ENCODE data around the gene KCTD16. TPM values are rescaled to one million over a fixed set of nuclear protein-coding genes. Genes with fewer than 3 reads are reported as not detected.

Gene KCTD16
- total RNA-seq, 4 donors from 2014 or later = 0.12 to 2.4 (median 0.26) TPM; not detected in 1

DNA sequence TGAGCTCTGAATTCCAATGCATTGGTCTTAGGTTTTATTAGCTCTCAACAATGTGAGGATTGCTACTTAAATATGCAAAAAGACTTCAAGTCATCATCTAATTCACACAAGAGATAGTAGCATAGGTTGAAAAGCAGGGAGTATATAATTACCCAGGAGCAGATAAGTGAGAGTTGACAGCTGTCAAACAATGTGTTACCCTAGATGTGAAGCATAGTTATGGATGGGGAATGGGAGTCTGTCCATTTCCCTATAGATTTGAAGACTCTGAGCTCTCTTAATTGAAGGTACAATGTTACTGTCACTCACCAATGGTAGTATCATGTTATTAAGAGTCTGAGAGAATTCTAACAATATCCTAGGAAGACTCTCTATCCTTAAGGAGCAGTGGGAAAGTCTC is 160.7 kb downstream of the KCTD16 start:
- no peaks in the 10 kb centered on the region for H3K4me1 ChIP-seq
- no peaks in the 10 kb centered on the region for H3K36me3 ChIP-seq
- intact Hi-C loops (cut with DNase I; ENCODE audit: low total_unique reads) = no loop called here
- no peaks in the 10 kb centered on the region for H3K27me3 ChIP-seq
- no peaks in the 10 kb centered on the region for H3K9me3 ChIP-seq
- H3K27ac ChIP-seq = no peak overlapping the region
- DNase-seq = no peak
- H3K4me3 ChIP-seq = no peak overlapping the region
- TF ChIP-seq POLR2A (IDR thresholded peaks at IDR 0.05) = no peak
- TF ChIP-seq, protein P1, sequence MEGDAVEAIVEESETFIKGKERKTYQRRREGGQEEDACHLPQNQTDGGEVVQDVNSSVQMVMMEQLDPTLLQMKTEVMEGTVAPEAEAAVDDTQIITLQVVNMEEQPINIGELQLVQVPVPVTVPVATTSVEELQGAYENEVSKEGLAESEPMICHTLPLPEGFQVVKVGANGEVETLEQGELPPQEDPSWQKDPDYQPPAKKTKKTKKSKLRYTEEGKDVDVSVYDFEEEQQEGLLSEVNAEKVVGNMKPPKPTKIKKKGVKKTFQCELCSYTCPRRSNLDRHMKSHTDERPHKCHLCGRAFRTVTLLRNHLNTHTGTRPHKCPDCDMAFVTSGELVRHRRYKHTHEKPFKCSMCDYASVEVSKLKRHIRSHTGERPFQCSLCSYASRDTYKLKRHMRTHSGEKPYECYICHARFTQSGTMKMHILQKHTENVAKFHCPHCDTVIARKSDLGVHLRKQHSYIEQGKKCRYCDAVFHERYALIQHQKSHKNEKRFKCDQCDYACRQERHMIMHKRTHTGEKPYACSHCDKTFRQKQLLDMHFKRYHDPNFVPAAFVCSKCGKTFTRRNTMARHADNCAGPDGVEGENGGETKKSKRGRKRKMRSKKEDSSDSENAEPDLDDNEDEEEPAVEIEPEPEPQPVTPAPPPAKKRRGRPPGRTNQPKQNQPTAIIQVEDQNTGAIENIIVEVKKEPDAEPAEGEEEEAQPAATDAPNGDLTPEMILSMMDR (IDR thresholded peaks at IDR 0.05) = no peak

- no peak overlapping the region for H3K4me3 ChIP-seq
- no peaks in the 10 kb centered on the region for H3K27me3 ChIP-seq
- H3K4me1 ChIP-seq = no peaks in the 10 kb centered on the region
- no peaks in the 10 kb centered on the region for H3K36me3 ChIP-seq
- intact Hi-C loops (cut with DNase I; ENCODE audit: low total_unique reads) = no loop called here
- H3K9me3 ChIP-seq = no peaks in the 10 kb centered on the region
- H3K27ac ChIP-seq = no peak overlapping the region
- DNase-seq = no peak
- no peak for TF ChIP-seq POLR2A (IDR thresholded peaks at IDR 0.05)
- TF ChIP-seq, protein P1 (IDR thresholded peaks at IDR 0.05) = no peak
Observed at GRCh38 chr5:144332265-144332664, 161.6 kb downstream of the KCTD16 start.

DNA sequence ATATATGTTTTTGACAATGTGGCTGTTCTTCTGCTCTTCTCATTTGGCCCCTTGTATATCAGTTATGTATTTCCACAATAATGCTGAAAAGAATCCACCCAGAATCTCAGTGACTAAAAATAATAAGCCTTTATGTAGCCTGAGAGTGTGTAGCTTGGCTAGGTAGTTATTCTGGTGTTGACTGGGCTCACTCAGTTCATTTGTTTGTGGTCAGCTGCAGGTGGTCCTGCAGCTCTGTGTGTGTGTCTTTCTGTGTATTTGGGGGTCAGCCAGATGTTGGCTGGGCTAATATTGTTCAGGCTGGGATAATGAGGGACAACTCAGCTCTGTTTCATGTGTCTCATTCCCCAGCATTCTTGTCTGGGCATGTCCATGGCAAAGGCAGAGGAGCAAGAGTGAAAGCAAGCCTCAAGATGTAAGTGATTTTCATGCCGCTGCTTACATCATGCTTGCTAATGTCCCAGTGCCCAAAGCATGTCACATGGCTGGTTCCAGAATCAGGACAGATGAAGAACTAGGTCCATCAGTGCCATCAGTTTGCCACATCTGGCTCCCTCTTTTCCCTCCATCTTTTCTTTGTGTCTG is 162.8 kb downstream of the KCTD16 start:
- TF ChIP-seq, protein P1 (IDR thresholded peaks at IDR 0.05) = no peak
- no peak for TF ChIP-seq POLR2A (IDR thresholded peaks at IDR 0.05)
- intact Hi-C loops (cut with DNase I; ENCODE audit: low total_unique reads) = no loop called here
- no peak for DNase-seq

DNA sequence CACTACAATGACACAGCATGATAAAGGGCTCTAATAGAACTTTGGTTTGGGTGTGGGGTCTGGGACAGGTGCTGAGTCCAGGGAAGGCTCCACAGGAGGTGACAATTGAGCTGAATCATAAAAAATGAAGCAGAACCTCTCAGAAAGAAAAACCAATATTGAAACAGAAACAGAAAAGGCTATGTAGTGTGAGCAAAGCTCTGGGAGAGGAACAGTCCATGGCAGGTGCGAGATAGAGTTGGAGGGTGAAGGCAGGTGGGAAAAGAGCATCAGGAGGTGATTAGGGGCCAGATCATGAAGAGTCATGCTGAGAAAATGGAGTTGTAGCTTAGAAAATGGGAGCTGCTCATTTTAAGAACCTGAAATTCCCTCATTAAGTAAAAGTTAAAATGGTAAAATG is 164.9 kb downstream of the KCTD16 start:
- intact Hi-C loops (cut with DNase I; ENCODE audit: low total_unique reads) = no loop called here
- H3K27ac ChIP-seq = no peak overlapping the region
- no peak for DNase-seq

More for the DNA sequence above, 162.8 kb downstream of the KCTD16 start:
- no peaks in the 10 kb centered on the region for H3K9me3 ChIP-seq
- no peak overlapping the region for H3K4me3 ChIP-seq
- no peak overlapping the region for H3K27ac ChIP-seq
- H3K4me1 ChIP-seq = no peaks in the 10 kb centered on the region
- no peaks in the 10 kb centered on the region for H3K36me3 ChIP-seq
- H3K27me3 ChIP-seq = no peaks in the 10 kb centered on the region

DNA sequence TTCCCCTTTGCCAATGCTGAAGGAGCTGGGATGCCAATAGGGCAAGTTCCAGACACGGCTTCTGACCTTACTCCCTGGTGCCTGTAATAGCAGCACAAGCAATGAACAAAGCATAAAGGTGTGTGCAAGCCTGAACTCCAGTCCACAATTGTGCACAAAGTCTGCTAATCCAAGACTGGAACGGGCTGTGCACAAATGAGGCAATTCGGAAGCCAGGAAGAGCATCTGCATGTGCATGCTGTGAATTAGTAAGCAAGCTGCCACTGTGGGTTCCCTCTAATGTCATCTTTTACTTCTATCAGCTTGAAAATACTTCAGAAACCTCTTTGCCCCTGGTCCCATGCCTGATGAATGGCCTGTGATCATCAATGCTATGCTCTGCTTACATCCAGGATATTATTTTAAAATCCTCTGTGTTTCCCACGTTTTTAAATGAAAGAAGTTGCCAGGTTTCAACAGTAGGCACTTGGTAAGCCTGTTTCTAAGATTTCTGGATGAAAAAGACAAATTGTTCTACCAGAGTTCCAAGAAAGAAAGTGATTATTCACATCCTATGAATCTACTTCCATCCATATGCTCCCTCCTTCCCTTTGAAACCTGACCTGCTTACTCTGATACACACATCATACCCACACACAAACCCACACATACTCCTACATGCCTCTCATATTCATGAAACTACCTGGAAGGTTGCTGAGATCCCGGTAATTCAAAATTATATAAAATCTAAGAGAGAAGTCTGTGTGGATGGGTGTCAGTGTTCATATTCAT is 165.7 kb downstream of the KCTD16 start:
- H3K4me3 ChIP-seq = no peak overlapping the region
- DNase-seq = no peak
- no peaks in the 10 kb centered on the region for H3K4me1 ChIP-seq
- no peaks in the 10 kb centered on the region for H3K9me3 ChIP-seq
- TF ChIP-seq, protein P1 (IDR thresholded peaks at IDR 0.05) = no peak
- TF ChIP-seq POLR2A (IDR thresholded peaks at IDR 0.05) = no peak
- no peak overlapping the region for H3K27ac ChIP-seq
- intact Hi-C loops (cut with DNase I; ENCODE audit: low total_unique reads) = no loop called here
- no peaks in the 10 kb centered on the region for H3K36me3 ChIP-seq
- no peaks in the 10 kb centered on the region for H3K27me3 ChIP-seq

More for the DNA sequence above, 164.9 kb downstream of the KCTD16 start:
- H3K9me3 ChIP-seq = no peaks in the 10 kb centered on the region
- H3K27me3 ChIP-seq = no peaks in the 10 kb centered on the region
- no peak overlapping the region for H3K4me3 ChIP-seq
- TF ChIP-seq, protein P1 (IDR thresholded peaks at IDR 0.05) = no peak
- no peak for TF ChIP-seq POLR2A (IDR thresholded peaks at IDR 0.05)
- no peaks in the 10 kb centered on the region for H3K36me3 ChIP-seq
- H3K4me1 ChIP-seq = no peaks in the 10 kb centered on the region

Data from uterus (tissue), 4 donors.